GM18868 (cell line): Measurements from ENCODE around the gene ALDH18A1.

Source experiments
- ATAC-seq: cut with Tn5 transposase; IDR thresholded peaks from one replicate; pipeline ENCODE4 v1.9.1; 2021; ENCODE audit warnings: mild to moderate bottlenecking, moderate library complexity; ENCODE audit not compliant: unreplicated experiment

The ALDH18A1 gene

GRCh38 chr10:95559471-95559870 is 97.0 kb downstream of the ALDH18A1 start:
- no peak for ATAC-seq

DNA sequence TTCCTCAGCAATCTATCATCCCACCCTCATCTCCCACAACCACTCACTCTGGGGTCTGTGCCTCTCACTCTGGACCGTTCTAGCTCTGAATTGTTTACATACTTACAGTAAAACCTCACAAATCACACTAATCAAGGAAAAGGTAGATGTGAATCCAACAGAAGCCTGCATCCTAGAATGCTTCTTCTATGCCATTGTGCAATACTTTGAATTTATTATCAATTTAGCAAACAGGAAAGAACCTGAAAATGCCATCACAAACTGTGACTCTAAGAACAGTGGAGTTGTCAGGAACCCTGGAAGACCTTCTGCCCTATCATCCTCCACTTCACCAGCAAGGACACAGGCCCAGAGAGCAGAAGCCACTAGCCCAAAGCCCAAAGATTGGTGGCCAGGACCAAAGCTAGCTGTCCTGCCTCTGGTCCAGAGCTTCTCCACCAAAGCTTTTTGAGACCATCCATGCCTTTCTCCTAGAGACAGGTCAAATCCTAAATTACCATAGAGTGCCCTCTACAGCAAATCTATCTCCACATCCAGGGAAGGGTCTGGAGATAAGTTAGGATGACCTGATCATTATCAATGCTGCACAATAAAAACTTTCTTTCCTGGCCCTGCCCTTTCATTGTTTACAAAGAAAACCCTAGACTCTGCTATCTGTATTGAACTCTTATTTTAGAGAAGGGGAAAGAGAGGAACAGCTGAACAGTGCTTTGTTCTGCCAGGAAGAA is 97.8 kb downstream of the ALDH18A1 start:
- no peak for ATAC-seq

- no peak for ATAC-seq
Observed at GRCh38 chr10:95556994-95557767, 99.3 kb downstream of the ALDH18A1 start.
